ENCODE data around the gene HS3ST5.

- TF ChIP-seq, protein P1, sequence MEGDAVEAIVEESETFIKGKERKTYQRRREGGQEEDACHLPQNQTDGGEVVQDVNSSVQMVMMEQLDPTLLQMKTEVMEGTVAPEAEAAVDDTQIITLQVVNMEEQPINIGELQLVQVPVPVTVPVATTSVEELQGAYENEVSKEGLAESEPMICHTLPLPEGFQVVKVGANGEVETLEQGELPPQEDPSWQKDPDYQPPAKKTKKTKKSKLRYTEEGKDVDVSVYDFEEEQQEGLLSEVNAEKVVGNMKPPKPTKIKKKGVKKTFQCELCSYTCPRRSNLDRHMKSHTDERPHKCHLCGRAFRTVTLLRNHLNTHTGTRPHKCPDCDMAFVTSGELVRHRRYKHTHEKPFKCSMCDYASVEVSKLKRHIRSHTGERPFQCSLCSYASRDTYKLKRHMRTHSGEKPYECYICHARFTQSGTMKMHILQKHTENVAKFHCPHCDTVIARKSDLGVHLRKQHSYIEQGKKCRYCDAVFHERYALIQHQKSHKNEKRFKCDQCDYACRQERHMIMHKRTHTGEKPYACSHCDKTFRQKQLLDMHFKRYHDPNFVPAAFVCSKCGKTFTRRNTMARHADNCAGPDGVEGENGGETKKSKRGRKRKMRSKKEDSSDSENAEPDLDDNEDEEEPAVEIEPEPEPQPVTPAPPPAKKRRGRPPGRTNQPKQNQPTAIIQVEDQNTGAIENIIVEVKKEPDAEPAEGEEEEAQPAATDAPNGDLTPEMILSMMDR (conservative IDR thresholded peaks at IDR 0.05), result no peak
- no peak for TF ChIP-seq EZH2 (IDR thresholded peaks at IDR 0.05; ENCODE audit: low read depth)
These were observed 267.0 kb downstream of the HS3ST5 start for GRCh38 chr6:114075777-114076176.

Data from PC-9 (cell line).